ENCODE measurements around the gene B3GNT5.

Gene B3GNT5

GRCh38 chr3:183244219-183244618, 8.8 kb upstream of the B3GNT5 start:
- no peak for DNase-seq (ENCODE audit: low read depth in 1 of 2, low spot score in 1 of 2)
- TF ChIP-seq JUND (IDR thresholded peaks at IDR 0.05; ENCODE audit: low read depth) = no peak
- in situ Hi-C loops (cut with HindIII; ENCODE audit: low pct_unique_long_range_greater_than_20kb, low sequenced_read_pairs) = no loop called here

- no peak for TF ChIP-seq JUND (IDR thresholded peaks at IDR 0.05; ENCODE audit: low read depth)
- in situ Hi-C loops (cut with HindIII; ENCODE audit: low pct_unique_long_range_greater_than_20kb, low sequenced_read_pairs) = no loop called here
- DNase-seq (ENCODE audit: low read depth in 1 of 2, low spot score in 1 of 2) = no peak
Observed at GRCh38 chr3:183244981-183245476, 8.0 kb upstream of the B3GNT5 start.

- peak in 1 of 2 experiments; percentile 26 for DNase-seq (ENCODE audit: low read depth in 1 of 2, low spot score in 1 of 2)
- in situ Hi-C loops (cut with HindIII; ENCODE audit: low pct_unique_long_range_greater_than_20kb, low sequenced_read_pairs) = no loop called here
- no peak for TF ChIP-seq JUND (IDR thresholded peaks at IDR 0.05; ENCODE audit: low read depth)
Observed at GRCh38 chr3:183247011-183247589, 6.0 kb upstream of the B3GNT5 start.

GRCh38 chr3:183249006-183249718, 3.9 kb upstream of the B3GNT5 start:
- in situ Hi-C loops (cut with HindIII; ENCODE audit: low pct_unique_long_range_greater_than_20kb, low sequenced_read_pairs) = no loop called here
- TF ChIP-seq JUND (IDR thresholded peaks at IDR 0.05; ENCODE audit: low read depth) = no peak
- no peak for DNase-seq (ENCODE audit: low read depth in 1 of 2, low spot score in 1 of 2)

- in situ Hi-C loops (cut with HindIII; ENCODE audit: low pct_unique_long_range_greater_than_20kb, low sequenced_read_pairs) = no loop called here
- no peak for DNase-seq (ENCODE audit: low read depth in 1 of 2, low spot score in 1 of 2)
- no peak for TF ChIP-seq JUND (IDR thresholded peaks at IDR 0.05; ENCODE audit: low read depth)
Observed at GRCh38 chr3:183252118-183252782, 803 bp upstream of the B3GNT5 start.

GRCh38 chr3:183253528-183254486, 754 bp downstream of the B3GNT5 start:
- DNase-seq (ENCODE audit: low read depth in 1 of 2, low spot score in 1 of 2) = no peak
- no peak for TF ChIP-seq JUND (IDR thresholded peaks at IDR 0.05; ENCODE audit: low read depth)
- in situ Hi-C loops (cut with HindIII; ENCODE audit: low pct_unique_long_range_greater_than_20kb, low sequenced_read_pairs) = no loop called here

GRCh38 chr3:183254487-183255347, 1.7 kb downstream of the B3GNT5 start:
- no peak for TF ChIP-seq JUND (IDR thresholded peaks at IDR 0.05; ENCODE audit: low read depth)
- in situ Hi-C loops (cut with HindIII; ENCODE audit: low pct_unique_long_range_greater_than_20kb, low sequenced_read_pairs) = no loop called here
- no peak for DNase-seq (ENCODE audit: low read depth in 1 of 2, low spot score in 1 of 2)

- no peak for TF ChIP-seq JUND (IDR thresholded peaks at IDR 0.05; ENCODE audit: low read depth)
- DNase-seq (ENCODE audit: low read depth in 1 of 2, low spot score in 1 of 2) = no peak
- in situ Hi-C loops (cut with HindIII; ENCODE audit: low pct_unique_long_range_greater_than_20kb, low sequenced_read_pairs) = no loop called here
Observed at GRCh38 chr3:183255348-183255730, 2.3 kb downstream of the B3GNT5 start.

- DNase-seq (ENCODE audit: low read depth in 1 of 2, low spot score in 1 of 2) = no peak
- no peak for TF ChIP-seq JUND (IDR thresholded peaks at IDR 0.05; ENCODE audit: low read depth)
- in situ Hi-C loops (cut with HindIII; ENCODE audit: low pct_unique_long_range_greater_than_20kb, low sequenced_read_pairs) = no loop called here
Observed at GRCh38 chr3:183259087-183259486, 6.0 kb downstream of the B3GNT5 start.

GRCh38 chr3:183259621-183260020, 6.6 kb downstream of the B3GNT5 start:
- no peak for DNase-seq (ENCODE audit: low read depth in 1 of 2, low spot score in 1 of 2)
- in situ Hi-C loops (cut with HindIII; ENCODE audit: low pct_unique_long_range_greater_than_20kb, low sequenced_read_pairs) = no loop called here
- no peak for TF ChIP-seq JUND (IDR thresholded peaks at IDR 0.05; ENCODE audit: low read depth)

GRCh38 chr3:183260167-183260904, 7.3 kb downstream of the B3GNT5 start:
- TF ChIP-seq JUND (IDR thresholded peaks at IDR 0.05; ENCODE audit: low read depth) = no peak
- in situ Hi-C loops (cut with HindIII; ENCODE audit: low pct_unique_long_range_greater_than_20kb, low sequenced_read_pairs) = no loop called here
- DNase-seq (ENCODE audit: low read depth in 1 of 2, low spot score in 1 of 2) = no peak

Measured in T47D (cell line).